ENCODE results near the gene PROSER2. TPM values are rescaled to one million over a fixed set of nuclear protein-coding genes. Genes with fewer than 3 reads are reported as not detected.

Gene PROSER2
- total and polyA plus RNA-seq, 2 of the 13 experiments (the other 11 are each of a cell fraction or from before 2014, with no cell fraction given): 6.9 to 7.7 TPM

DNA sequence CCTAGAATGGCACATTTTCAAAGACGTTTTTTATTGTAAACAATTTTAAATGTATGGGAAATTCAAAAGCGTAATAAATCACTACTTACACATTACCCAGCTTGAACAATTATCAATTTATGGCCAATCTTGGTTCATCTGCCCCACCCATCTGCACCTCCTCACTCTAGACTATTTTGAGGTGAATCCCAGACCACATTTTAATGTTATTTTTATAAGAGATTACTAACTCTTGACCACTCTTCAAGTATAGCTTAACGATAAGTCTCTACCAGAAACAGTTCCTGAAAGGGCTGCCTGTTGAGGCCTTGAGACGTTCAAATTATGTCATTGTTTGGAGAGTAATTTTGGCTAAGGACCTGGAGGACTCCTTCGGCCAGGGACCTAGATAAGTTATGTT lies 47.7 kb upstream of the PROSER2 start:
- no peak overlapping the region for H3K27ac ChIP-seq (ENCODE audit: extremely low read length, insufficient read depth, low read length)
- in situ Hi-C loops (cut with HindIII; ENCODE audit: extremely low pct_ligation_motif_present, low pct_unique_long_range_greater_than_20kb): no loop called here

More for the DNA sequence above, 47.7 kb upstream of the PROSER2 start:
- Histone ChIP-seq H3K4me2 (ENCODE audit: low read depth, low read length) (no peak overlapping the region), H3K36me3 (replicated peaks in 1 of 2; ENCODE audit: control insufficient read depth in 1 of 2, insufficient read depth in 2 of 2, low read length in 2 of 2) (no peaks in the 10 kb centered on the region), H3K4me3 (replicated peaks in 1 of 3; ENCODE audit: insufficient read depth in 1 of 3, low read depth in 2 of 3, low read length in 3 of 3) (no peak overlapping the region), H3K79me2 (ENCODE audit: insufficient read depth, low read length) (no peaks in the 10 kb centered on the region), H4K20me1 (ENCODE audit: insufficient read depth, low read length) (no peaks in the 10 kb centered on the region), H3K27me3 (ENCODE audit: control insufficient read depth in 1 of 2, insufficient read depth in 2 of 2, low read length in 2 of 2) (peaks cover 1 to 17% of the 10 kb centered on the region in 2 experiments; a peak in 3 of 5 replicates), H2AFZ (ENCODE audit: low read length) (no peak overlapping the region), H3K9ac (ENCODE audit: insufficient read depth, low read depth, low read length) (no peak overlapping the region), H3K4me1 (ENCODE audit: insufficient read depth, low read length) (peaks cover 6% of the 10 kb centered on the region; the same call in 1 of the 2 replicates), H3K9me3 (ENCODE audit: low read length) (no peaks in the 10 kb centered on the region)
- TF ChIP-seq KLF12 (CRISPR knock-in tag; IDR thresholded peaks at IDR 0.05; ENCODE audit: borderline replicate concordance) (no peak), ARNT (IDR thresholded peaks at IDR 0.05) (no peak), MED8 (CRISPR knock-in tag; IDR thresholded peaks at IDR 0.05; ENCODE audit: insufficient replicate concordance) (no peak), ZNF343 (CRISPR knock-in tag; IDR thresholded peaks at IDR 0.05) (no peak), STAT6 (CRISPR knock-in tag; IDR thresholded peaks at IDR 0.05; ENCODE audit: borderline replicate concordance) (no peak), TEAD2 (CRISPR knock-in tag; IDR thresholded peaks at IDR 0.05) (no peak)
- ATAC-seq (no peak), DNase-seq (ENCODE audit: low spot score) (no peak), FAIRE-seq (no peak)
- BruUV-seq (replicated peaks): no TSS peak
- 29% methylated on average over 5 of the region's 5 CpGs for WGBS (ENCODE audit: low lambda C conversion rate)
- POLR2A ChIA-PET: no interaction called here
- CTCF ChIA-PET (ENCODE audit: low intra/inter-chr PET ratio, low total read pairs): no interaction called here
- intact Hi-C loops (cut with micrococcal nuclease; ENCODE audit: unreplicated experiment): no loop called here

Measured in HepG2 (cell line).